Right cardiac atrium (tissue), 5 donors: ENCODE data around the gene MSH3. TPM values are rescaled to one million over a fixed set of nuclear protein-coding genes. Genes with fewer than 3 reads are reported as not detected.
"Not testable (repeated sequence)": the region's sequence is repeated elsewhere in the genome, so short reads cannot be mapped to it uniquely, and the experiment has no call there.

Source experiments
- ATAC-seq, 2 donors: fragments of 200-7000 bp; cut with Tn5 transposase; one replicate each; pipeline versions ENCODE4 v1.8.0 to v1.9.1; 2020; ENCODE audit warnings: moderate library complexity in 2 of 2, mild to moderate bottlenecking in 1 of 2
- DNase-seq, 3 donors: peaks; one replicate each; pipeline ENCODE4 v3.0.0-alpha.2; 2020
- H3K27ac ChIP-seq: one replicate; pipeline ENCODE4 v1.5.1; 2013; ENCODE audit warnings: mild to moderate bottlenecking, low read length, control low read depth, moderate library complexity
- H3K27me3 ChIP-seq: one replicate; pipeline ENCODE4 v1.6.1; 2013; ENCODE audit not compliant: control insufficient read depth, insufficient read depth
- H3K4me1 ChIP-seq: one replicate; pipeline ENCODE4 v1.6.1; 2013; ENCODE audit warnings: low read length; ENCODE audit not compliant: control insufficient read depth, insufficient read depth
- H3K4me3 ChIP-seq: one replicate; pipeline ENCODE4 v1.5.1; 2013; ENCODE audit warnings: low read length, control low read depth
- H3K9me3 ChIP-seq: one replicate; pipeline ENCODE4 v1.6.1; 2013; ENCODE audit warnings: low read length; ENCODE audit not compliant: control insufficient read depth
- WGBS: extraction: QIAGEN DNeasy Blood & Tissue Kit; methylation state at CpG from one replicate; pipeline ENCODE4 v1.1.7; 2013; 5-methylcytosine and 5-hydroxymethylcytosine counted together
- intact Hi-C, 4 donors: fragments of 100-400 bp; cut with DNase I; formaldehyde crosslinking; loops; one replicate each; pipeline versions ENCODE4 v1.11.0 to v1.14.0; 2022 to 2023
- polyA plus RNA-seq: library from polyadenylated mRNA; stranded (reverse); fragments of 200-250 nt; gene quantifications from one replicate; pipeline ENCODE4 v1.2.3, GENCODE V29; 2013
- total RNA-seq, 4 donors: library from RNA; stranded (reverse); fragmentation: NEBNext Ultra II Directional; extraction: Animal tissue kit (Norgen Biotek cat#: 25700); gene quantifications; one replicate each; pipeline ENCODE4 v1.2.1, GENCODE V29; 2021
- donor health status: healthy with polysubstance abuse.
- donor health status: DM: no; HTN: yes; CAD: no.
- donor health status: DM: no; HTN: no; CAD: no.
- donor health status: DM: no; HTN: yes; CAD: no; lungs with severe emphysema.
- donor health status: DM: yes; HTN: yes; CAD: no.

Gene MSH3
- total and polyA plus RNA-seq, 5 donors, result 4.2 to 12.4 (median 10.2) TPM

- Histone ChIP-seq H3K27ac (no peak overlapping the region), H3K27me3 (no peaks in the 10 kb centered on the region), H3K9me3 (no peaks in the 10 kb centered on the region), H3K4me3 (no peak overlapping the region), H3K4me1 (no peaks in the 10 kb centered on the region)
- intact Hi-C loops, result no loop called here
- 77% methylated on average over 6 of the region's 6 CpGs for WGBS
- ATAC-seq (no peak), DNase-seq (no peak)
These were observed 71.0 kb downstream of the MSH3 start for GRCh38 chr5:80725446-80725845.

GRCh38 chr5:80736730-80737129 lies 82.3 kb downstream of the MSH3 start:
- no peak for DNase-seq
- Histone ChIP-seq H3K9me3 (no peaks in the 10 kb centered on the region), H3K4me3 (no peak overlapping the region), H3K27ac (no peak overlapping the region), H3K27me3 (no peaks in the 10 kb centered on the region), H3K4me1 (no peaks in the 10 kb centered on the region)
- ATAC-seq, result no peak
- intact Hi-C loops, result no loop called here
- WGBS, result 92% methylated on average over 4 of the region's 4 CpGs

- no peak overlapping the region for H3K27ac ChIP-seq
- intact Hi-C loops, result no loop called here
- ATAC-seq (no peak), DNase-seq (no peak)
- 59% methylated on average over 3 of the region's 3 CpGs for WGBS
- no peak overlapping the region for H3K4me3 ChIP-seq
- no peaks in the 10 kb centered on the region for H3K9me3 ChIP-seq
- H3K27me3 ChIP-seq, result no peaks in the 10 kb centered on the region
- H3K4me1 ChIP-seq, result no peaks in the 10 kb centered on the region
These were observed 84.0 kb downstream of the MSH3 start for GRCh38 chr5:80738466-80738865.

- DNase-seq, result no peak
- no peak overlapping the region for H3K4me3 ChIP-seq
- intact Hi-C loops, result no loop called here
- H3K27me3 ChIP-seq, result no peaks in the 10 kb centered on the region
- no peaks in the 10 kb centered on the region for H3K4me1 ChIP-seq
- ATAC-seq, result no peak
- no peaks in the 10 kb centered on the region for H3K9me3 ChIP-seq
- H3K27ac ChIP-seq, result no peak overlapping the region
- 95% methylated on average over 4 of the region's 4 CpGs for WGBS
These were observed 84.6 kb downstream of the MSH3 start for GRCh38 chr5:80739057-80739456.

GRCh38 chr5:80739496-80739895 lies 85.0 kb downstream of the MSH3 start:
- intact Hi-C loops, result no loop called here
- 91% methylated on average over 4 of the region's 4 CpGs for WGBS
- Histone ChIP-seq H3K9me3 (no peaks in the 10 kb centered on the region), H3K27ac (no peak overlapping the region), H3K4me1 (no peaks in the 10 kb centered on the region), H3K27me3 (no peaks in the 10 kb centered on the region), H3K4me3 (no peak overlapping the region)
- DNase-seq (no peak), ATAC-seq (no peak)

- WGBS, result 82% methylated on average over 2 of the region's 2 CpGs
- H3K27me3 ChIP-seq, result no peaks in the 10 kb centered on the region
- intact Hi-C loops, result no loop called here
- no peaks in the 10 kb centered on the region for H3K4me1 ChIP-seq
- no peak for ATAC-seq
- DNase-seq, result no peak
- H3K9me3 ChIP-seq, result no peaks in the 10 kb centered on the region
- no peak overlapping the region for H3K4me3 ChIP-seq
- no peak overlapping the region for H3K27ac ChIP-seq
These were observed 85.4 kb downstream of the MSH3 start for GRCh38 chr5:80739898-80740297.

- H3K9me3 ChIP-seq, intact Hi-C loops, H3K4me3 ChIP-seq, H3K27me3 ChIP-seq, ATAC-seq, H3K4me1 ChIP-seq, H3K27ac ChIP-seq, DNase-seq: not testable (repeated sequence)
- 96% methylated on average over 12 of the region's 12 CpGs for WGBS
These were observed 86.0 kb downstream of the MSH3 start for GRCh38 chr5:80740488-80740887.

- no peaks in the 10 kb centered on the region for H3K27me3 ChIP-seq
- H3K4me1 ChIP-seq, result no peaks in the 10 kb centered on the region
- H3K9me3 ChIP-seq, result no peaks in the 10 kb centered on the region
- no peak for ATAC-seq
- intact Hi-C loops, result no loop called here
- DNase-seq, result no peak
- no peak overlapping the region for H3K27ac ChIP-seq
- H3K4me3 ChIP-seq, result no peak overlapping the region
- 61% methylated on average over 1 of the region's 1 CpG for WGBS
These were observed 86.5 kb downstream of the MSH3 start for GRCh38 chr5:80740999-80741398.

GRCh38 chr5:80744149-80744548 lies 89.7 kb downstream of the MSH3 start:
- intact Hi-C loops, result no loop called here
- no peak for DNase-seq
- ATAC-seq, result no peak
- no peaks in the 10 kb centered on the region for H3K27me3 ChIP-seq
- no peaks in the 10 kb centered on the region for H3K9me3 ChIP-seq
- WGBS, result 98% methylated on average over 2 of the region's 2 CpGs
- H3K4me1 ChIP-seq, result no peaks in the 10 kb centered on the region
- H3K27ac ChIP-seq, result no peak overlapping the region
- H3K4me3 ChIP-seq, result no peak overlapping the region

GRCh38 chr5:80745490-80745889 lies 91.0 kb downstream of the MSH3 start:
- intact Hi-C loops, result no loop called here

GRCh38 chr5:80747922-80748321 lies 93.5 kb downstream of the MSH3 start:
- no peak overlapping the region for H3K4me3 ChIP-seq
- intact Hi-C loops, result no loop called here
- H3K4me1 ChIP-seq, result no peaks in the 10 kb centered on the region
- DNase-seq (no peak), ATAC-seq (no peak)
- H3K27ac ChIP-seq, result no peak overlapping the region
- 96% methylated on average over 3 of the region's 3 CpGs for WGBS
- no peaks in the 10 kb centered on the region for H3K27me3 ChIP-seq
- H3K9me3 ChIP-seq, result no peaks in the 10 kb centered on the region

More at GRCh38 chr5:80745490-80745889, 91.0 kb downstream of the MSH3 start:
- WGBS, result 96% methylated on average over 1 of the region's 1 CpG
- no peak overlapping the region for H3K27ac ChIP-seq
- ATAC-seq (no peak), DNase-seq (no peak)
- H3K9me3 ChIP-seq, result no peaks in the 10 kb centered on the region
- H3K4me3 ChIP-seq, result no peak overlapping the region
- no peaks in the 10 kb centered on the region for H3K27me3 ChIP-seq
- no peaks in the 10 kb centered on the region for H3K4me1 ChIP-seq

GRCh38 chr5:80752427-80752826 lies 98.0 kb downstream of the MSH3 start:
- Histone ChIP-seq H3K4me1 (no peaks in the 10 kb centered on the region), H3K9me3 (no peaks in the 10 kb centered on the region), H3K4me3 (no peak overlapping the region), H3K27ac (no peak overlapping the region), H3K27me3 (no peaks in the 10 kb centered on the region)
- intact Hi-C loops, result no loop called here
- DNase-seq, result no peak
- ATAC-seq, result no peak
